K562 (cell line): ENCODE data around the gene FUBP3. TPM values are rescaled to one million over a fixed set of nuclear protein-coding genes. Genes with fewer than 3 reads are reported as not detected.

Source experiments
- ATAC-seq: fragments of 200-7000 bp; cut with Tn5 transposase; 3 replicates; pipeline ENCODE4 v1.9.1; 2020; ENCODE audit warnings: moderate library complexity
- BruUV-seq: library from RNA; stranded (reverse); fragments of 400-500 nt; replicated peaks from 2 replicates; lab custom pipeline; 2021; lab: Mats Ljungman, UMichigan
- CTCF ChIA-PET: fragments of 300-600 bp; formaldehyde crosslinking; extraction: SDS; loops from one replicate; lab custom pipeline; 2021; ENCODE audit warnings: low intra/inter-chr PET ratio; lab: Yijun Ruan, JAX
- POLR2A ChIA-PET: fragments of 300-600, 350-650 bp; sonication (Branson Sonifier 250); formaldehyde crosslinking; extraction: SDS; loops from one replicate; lab custom pipeline; 2021; ENCODE audit warnings: antibody characterized with exemption, inconsistent platforms; lab: Yijun Ruan, JAX
- DNase-seq, 4 experiments: peaks; one replicate each; pipeline versions ENCODE4 v3.0.0 to v3.0.0-alpha.2; 2011 to 2018; ENCODE audit warnings: low spot score in 3 of 4, mixed read lengths in 3 of 4; ENCODE audit errors: extremely low read depth in 1 of 4
- FAIRE-seq: peaks from 2 replicates; lab custom pipeline; 2011; peaks lifted over from hg19 to GRCh38; lab: Jason Lieb, UNC
- H2AFZ ChIP-seq: 2 replicates; pipeline ENCODE4 v1.6.0; 2011; ENCODE audit warnings: low read depth, low read length, control low read depth, inconsistent platforms
- H3K27ac ChIP-seq: fragments of 200-600 bp; 3 replicates; pipeline ENCODE4 v1.8.0; 2011; ENCODE audit warnings: low read depth, mild to moderate bottlenecking, control low read depth, inconsistent platforms, low read length, moderate library complexity, mixed read lengths; ENCODE audit errors: extremely low read depth
- H3K27me3 ChIP-seq, 2 experiments: fragments of 300-600 bp in 1 of 2; 2 replicates in 1 of 2; 3 replicates in 1 of 2; pipeline versions ENCODE4 v1.6.0 to v1.8.0; 2011; ENCODE audit warnings: inconsistent platforms in 2 of 2, low read length in 2 of 2, mild to moderate bottlenecking in 1 of 2, mixed read lengths in 1 of 2, moderate library complexity in 1 of 2; ENCODE audit not compliant: control insufficient read depth in 2 of 2, insufficient read depth in 2 of 2
- H3K36me3 ChIP-seq: fragments of 300-600 bp; 3 replicates; pipeline ENCODE4 v1.8.0; 2011; ENCODE audit warnings: mild to moderate bottlenecking, low read length, inconsistent platforms; ENCODE audit not compliant: control insufficient read depth, insufficient read depth
- H3K4me1 ChIP-seq, 2 experiments: fragments of 200-600 bp in 1 of 2; replicated peaks in 1 of 2; 2 replicates in 1 of 2; 3 replicates in 1 of 2; pipeline versions ENCODE4 v1.5.1 to v1.8.0; 2011; ENCODE audit warnings: inconsistent platforms in 2 of 2, low read length in 2 of 2, mild to moderate bottlenecking in 1 of 2, mixed read lengths in 1 of 2, moderate library complexity in 1 of 2; ENCODE audit not compliant: control insufficient read depth in 2 of 2, insufficient read depth in 2 of 2
- H3K4me2 ChIP-seq: 2 replicates; pipeline ENCODE4 v1.6.1; 2011; ENCODE audit warnings: low read length, control low read depth, inconsistent platforms, mixed read lengths; ENCODE audit not compliant: insufficient read depth
- H3K4me3 ChIP-seq: fragments of 200-600 bp; sonication (generic), shearing (Covaris generic); 2 replicates; pipeline ENCODE4 v1.5.1; 2016; ENCODE audit warnings: control low read depth, inconsistent platforms
- H3K79me2 ChIP-seq: fragments of 200-600 bp; 3 replicates; pipeline ENCODE4 v1.8.0; 2011; ENCODE audit warnings: low read length, inconsistent platforms; ENCODE audit not compliant: control insufficient read depth, insufficient read depth
- H3K9ac ChIP-seq, 2 experiments: 2 replicates each; pipeline versions ENCODE4 v1.6.0 to v1.6.1; 2011; ENCODE audit warnings: low read depth in 2 of 2, low read length in 2 of 2, control low read depth in 1 of 2, inconsistent platforms in 1 of 2, mild to moderate bottlenecking in 1 of 2, mixed read lengths in 1 of 2; ENCODE audit not compliant: insufficient read depth in 1 of 2
- H3K9me1 ChIP-seq: one replicate; pipeline ENCODE4 v1.6.0; 2011; ENCODE audit warnings: inconsistent platforms, mild to moderate bottlenecking, low read length, moderate library complexity; ENCODE audit not compliant: control insufficient read depth, insufficient read depth
- H3K9me3 ChIP-seq: replicated peaks from 2 replicates; pipeline ENCODE4 v1.5.1; 2011; ENCODE audit warnings: low read depth, low read length, inconsistent platforms; ENCODE audit not compliant: control insufficient read depth, insufficient read depth
- H4K20me1 ChIP-seq: replicated peaks from 2 replicates; pipeline ENCODE4 v1.6.1; 2011; ENCODE audit warnings: low read length, inconsistent platforms, mixed read lengths; ENCODE audit not compliant: control insufficient read depth, insufficient read depth
- ATF6 ChIP-seq: sonication (generic); formaldehyde crosslinking; IDR thresholded peaks from 2 replicates; pipeline ENCODE4 v1.4.0; 2020; ENCODE audit warnings: mild to moderate bottlenecking, missing genetic modification reagents
- EZH2 ChIP-seq: IDR thresholded peaks from 2 replicates; pipeline ENCODE4 v1.6.1; 2012; ENCODE audit warnings: low read depth, mild to moderate bottlenecking, inconsistent platforms, low read length, borderline replicate concordance
- GTF2A2 ChIP-seq: IDR thresholded peaks from 2 replicates; pipeline ENCODE4 v1.6.1; 2016; ENCODE audit warnings: mild to moderate bottlenecking, missing genetic modification characterization, missing compliant biosample characterization
- IFI16 ChIP-seq: fragments of 250-450 bp; sonication (Bioruptor Pico); IDR thresholded peaks from 2 replicates; pipeline ENCODE4 v2.1.2; 2022; ENCODE audit warnings: mild to moderate bottlenecking, inconsistent platforms
- MAFF ChIP-seq: IDR thresholded peaks from 2 replicates; pipeline ENCODE4 v1.6.1; 2012; ENCODE audit warnings: low read length, improper control_type of control experiment
- MCM7 ChIP-seq, 2 experiments: fragments of 450-650 bp; IDR thresholded peaks; 2 replicates each; pipeline ENCODE4 v1.6.1; 2016 to 2018
- NR2C2 ChIP-seq, 2 experiments: fragments of 200-800 bp in 1 of 2; sonication (Bioruptor generic) in 1 of 2; sonication (generic) in 1 of 2; formaldehyde crosslinking in 1 of 2; IDR thresholded peaks; 2 replicates each; pipeline versions ENCODE4 v1.6.1 to v1.8.0; 2016 to 2022; ENCODE audit warnings: mild to moderate bottlenecking in 1 of 2, missing compliant biosample characterization in 1 of 2, missing genetic modification characterization in 1 of 2, missing genetic modification reagents in 1 of 2
- PHTF2 ChIP-seq: fragments of 250-450 bp; sonication (Bioruptor Pico); IDR thresholded peaks from 2 replicates; pipeline ENCODE4 v1.5.0; 2021; ENCODE audit warnings: mild to moderate bottlenecking
- POLR3G ChIP-seq: IDR thresholded peaks from 2 replicates; pipeline ENCODE4 v1.6.1; 2011; ENCODE audit not compliant: insufficient read length, insufficient replicate concordance; ENCODE audit errors: extremely low read depth
- SMARCA4 ChIP-seq: fragments of 450-650 bp; IDR thresholded peaks from 2 replicates; pipeline ENCODE4 v1.6.1; 2016
- TARDBP ChIP-seq: fragments of 450-650 bp; IDR thresholded peaks from 2 replicates; pipeline ENCODE4 v1.6.1; 2016
- ZNF124 ChIP-seq: sonication (generic); formaldehyde crosslinking; IDR thresholded peaks from 2 replicates; pipeline ENCODE4 v1.8.1; 2022; ENCODE audit warnings: missing genetic modification reagents
- ZNF174 ChIP-seq: fragments of 250-450 bp; sonication (Bioruptor Pico); IDR thresholded peaks from 2 replicates; pipeline ENCODE4 v1.4.0; 2020; ENCODE audit warnings: mild to moderate bottlenecking
- ZNF3 ChIP-seq: fragments of 250-450 bp; sonication (Bioruptor Pico); IDR thresholded peaks from 2 replicates; pipeline ENCODE4 v1.5.0; 2021; ENCODE audit warnings: mild to moderate bottlenecking, moderate library complexity
- ZNF551 ChIP-seq: fragments of 250-450 bp; sonication (Bioruptor Pico); IDR thresholded peaks from 2 replicates; pipeline ENCODE4 v1.5.0; 2021; ENCODE audit warnings: mild to moderate bottlenecking, moderate library complexity
- ZNF76 ChIP-seq: fragments of 250-450 bp; sonication (Bioruptor Pico); IDR thresholded peaks from 2 replicates; pipeline ENCODE4 v1.4.0; 2020; ENCODE audit warnings: mild to moderate bottlenecking, moderate library complexity, borderline replicate concordance
- WGBS: fragments of 100-300 bp; shearing (Covaris generic); methylation state at CpG from one replicate; pipeline ENCODE4 v1.1.6; 2016; ENCODE audit warnings: low coverage, mixed read lengths; ENCODE audit not compliant: insufficient coverage; ENCODE audit errors: missing lambda C conversion rate; 5-methylcytosine and 5-hydroxymethylcytosine counted together
- in situ Hi-C: fragments of 300-500 bp; cut with MboI; formaldehyde crosslinking; loops from 4 replicates; pipeline ENCODE4 v1.15.0; 2018; ENCODE audit warnings: inconsistent platforms, mixed read lengths
- intact Hi-C: fragments of 100-400 bp; cut with micrococcal nuclease; formaldehyde crosslinking; loops from 2 replicates; pipeline ENCODE4 v1.14.2; 2022
- polyA plus RNA-seq, 8 experiments: library from polyadenylated mRNA; depleted of rRNA in 4 of 8; stranded (reverse) in 5 of 8; unstranded in 3 of 8; fragments of >200 nt; fragmentation: Nextera tagmentation in 2 of 8; fragmentation: Illumina TruSeq in 1 of 8; extraction: Ambion mirVana in 2 of 8; extraction: Trizol in 1 of 8; gene quantifications; 2 replicates each; pipeline versions ENCODE4 v1.2.1 to v1.2.3, GENCODE V29; 2011 to 2014; ENCODE audit warnings: inconsistent platforms in 1 of 8, missing spikeins in 1 of 8
- total RNA-seq, 7 experiments: library from RNA; depleted of rRNA in 6 of 7; stranded (reverse); fragments of >200 nt in 6 of 7; fragmentation: Illumina TruSeq in 2 of 7; extraction: Trizol in 2 of 7; gene quantifications; 2 replicates each; pipeline versions ENCODE4 v1.2.1 to v1.2.3, GENCODE V29; 2011 to 2021; ENCODE audit warnings: low replicate concordance in 1 of 7

The FUBP3 gene
- total and polyA plus RNA-seq, 9 of the 15 experiments (the other 6 are each of a cell fraction or from before 2014, with no cell fraction given), result 3.0 to 64.0 (median 48.1) TPM

GRCh38 chr9:130672933-130673615 lies 93.7 kb downstream of the FUBP3 start:
- Histone ChIP-seq H3K9me3 (no peaks in the 10 kb centered on the region), H3K4me2 (no peak overlapping the region), H3K4me3 (no peak overlapping the region), H3K27me3 (peaks cover 2 to 7% of the 10 kb centered on the region in 2 experiments; a peak in 4 of 5 replicates), H3K79me2 (no peaks in the 10 kb centered on the region), H2AFZ (peak overlapping the region; percentile 64), H3K9ac (peak overlapping the region in 1 of 2 experiments; percentile 70; a peak in 1 of 4 replicates), H3K4me1 (peaks cover 3 to 6% of the 10 kb centered on the region in 2 experiments; a peak in 3 of 5 replicates), H3K9me1 (no peaks in the 10 kb centered on the region), H4K20me1 (no peaks in the 10 kb centered on the region; the same call in 1 of the 2 replicates), H3K36me3 (no peaks in the 10 kb centered on the region), H3K27ac (no peak overlapping the region)
- WGBS, result 76% methylated on average over 10 of the region's 12 CpGs
- TF ChIP-seq GTF2A2 (no peak), TARDBP (no peak), EZH2 (no peak), ZNF174 (CRISPR knock-in tag) (no peak)
- no TSS peak for BruUV-seq
- CTCF ChIA-PET, result no interaction called here
- DNase-seq (no peak), ATAC-seq (no peak), FAIRE-seq (no peak)
- in situ Hi-C loops, result no loop called here
- POLR2A ChIA-PET, result no interaction called here
- intact Hi-C loops, result no loop called here

GRCh38 chr9:130675396-130675795 lies 96.0 kb downstream of the FUBP3 start:
- Histone ChIP-seq H3K4me3 (no peak overlapping the region), H3K4me1 (peaks cover 3 to 6% of the 10 kb centered on the region in 2 experiments; a peak in 3 of 5 replicates), H4K20me1 (no peaks in the 10 kb centered on the region), H3K79me2 (no peaks in the 10 kb centered on the region), H2AFZ (no peak overlapping the region), H3K9ac (peak overlapping the region in 1 of 2 experiments; percentile 74; a peak in 2 of 4 replicates), H3K9me1 (no peaks in the 10 kb centered on the region), H3K9me3 (no peaks in the 10 kb centered on the region), H3K27me3 (peaks cover 0 to 10% of the 10 kb centered on the region in 2 experiments; a peak in 2 of 5 replicates), H3K4me2 (no peak overlapping the region), H3K36me3 (no peaks in the 10 kb centered on the region), H3K27ac (no peak overlapping the region)
- 55% methylated on average over 13 of the region's 13 CpGs for WGBS
- CTCF ChIA-PET, result no interaction called here
- no peak for ATAC-seq
- DNase-seq, result no peak
- in situ Hi-C loops (loop anchor here (25.0 kb wide), 1 partner anchor 538 kb away; no protein-coding TSS in a partner anchor), intact Hi-C loops (no loop called here)
- FAIRE-seq, result no peak
- BruUV-seq, result no TSS peak
- POLR2A ChIA-PET, result interaction anchor here (0.5 to 0.6 kb wide), 2 partner anchors 14 to 270 kb away, joined by 3 read pairs; no protein-coding TSS in a partner anchor
- TF ChIP-seq ZNF76 (CRISPR knock-in tag), result no peak
- TF ChIP-seq MAFF, result no peak
- no peak for TF ChIP-seq ZNF551
- no peak for TF ChIP-seq ATF6 (CRISPR knock-in tag)
- TF ChIP-seq MCM7 (IDR thresholded peaks at IDR 0.05), result no peak
- no peak for TF ChIP-seq NR2C2 (CRISPR knock-in tag; IDR thresholded peaks at IDR 0.05)
- no peak for TF ChIP-seq NR2C2 (tag; IDR thresholded peaks at IDR 0.05)
- TF ChIP-seq IFI16 (CRISPR knock-in tag), result no peak
- no peak for TF ChIP-seq PHTF2
- no peak for TF ChIP-seq ZNF3 (CRISPR knock-in tag)
- no peak for TF ChIP-seq POLR3G
- no peak for TF ChIP-seq SMARCA4
- no peak for TF ChIP-seq ZNF124 (CRISPR knock-in tag)
